Activated T-helper 17 cell treated with anti-CD3 and anti-CD28 coated beads, Interleukin-2, amount 50 U/mL, for 72 hours (primary cell): ENCODE results near the gene MEI1. TPM values are rescaled to one million over a fixed set of nuclear protein-coding genes. Genes with fewer than 3 reads are reported as not detected.
"Not testable (repeated sequence)": the region's sequence is repeated elsewhere in the genome, so short reads cannot be mapped to it uniquely, and the experiment has no call there.

ENCODE experiments used
- ATAC-seq: fragments of 150-1000 bp; cut with Tn5 transposase; replicated peaks from 2 replicates; pipeline ENCODE4 v1.10.0; 2021; ENCODE audit warnings: mild to moderate bottlenecking, moderate library complexity
- H3K27ac Mint-ChIP-seq: one replicate; pipeline ENCODE4 v1.8.0; 2022; ENCODE audit warnings: mixed read lengths
- H3K27me3 Mint-ChIP-seq: one replicate; pipeline ENCODE4 v1.8.0; 2022; ENCODE audit warnings: mixed read lengths
- H3K36me3 Mint-ChIP-seq: one replicate; pipeline ENCODE4 v1.8.0; 2022; ENCODE audit warnings: low read depth, mild to moderate bottlenecking, mixed read lengths
- H3K4me1 Mint-ChIP-seq: one replicate; pipeline ENCODE4 v1.8.0; 2022; ENCODE audit warnings: mixed read lengths
- H3K4me3 Mint-ChIP-seq: one replicate; pipeline ENCODE4 v1.8.0; 2022; ENCODE audit warnings: mild to moderate bottlenecking, mixed read lengths
- H3K9me3 Mint-ChIP-seq: one replicate; pipeline ENCODE4 v1.8.0; 2022; ENCODE audit warnings: mixed read lengths
- total RNA-seq, 2 donors: library from RNA; stranded (reverse); gene quantifications; one replicate each; pipeline ENCODE4 v1.2.3, GENCODE V29; 2022

The MEI1 gene
- total RNA-seq, 2 donors from 2014 or later, result 39.8 to 40.1 TPM

DNA sequence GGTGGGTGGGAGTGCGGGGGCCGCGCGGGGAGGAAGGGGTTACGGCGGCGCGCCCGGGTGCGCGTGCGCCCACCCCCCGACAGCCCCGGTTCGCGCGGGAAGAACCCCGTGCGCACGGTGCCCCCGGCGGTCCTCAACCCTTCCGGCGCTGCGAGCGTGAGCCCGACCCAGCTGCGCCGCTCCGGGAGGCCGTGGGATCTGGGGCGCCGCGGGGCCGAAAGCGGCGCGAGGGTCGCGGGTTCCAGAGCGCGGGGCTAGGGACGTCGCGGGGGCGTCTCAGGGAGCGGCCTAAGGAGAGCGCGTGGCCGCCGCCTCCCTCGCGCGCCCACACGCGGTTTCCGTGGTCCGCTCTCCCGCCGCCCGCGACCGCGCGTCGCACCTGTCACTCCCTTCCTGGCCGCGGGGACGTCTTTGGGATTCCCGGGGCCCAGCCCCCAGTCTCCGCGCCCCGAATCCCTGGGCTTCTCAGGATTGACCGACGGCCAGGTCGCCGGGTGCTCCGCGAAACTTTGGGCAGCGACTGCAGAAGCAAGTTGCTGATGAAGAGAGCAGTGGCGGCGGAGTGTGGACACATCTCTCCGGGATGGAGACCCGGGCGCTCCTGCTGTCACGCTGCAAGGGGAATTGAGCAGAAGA is 134.2 kb downstream of the MEI1 start:
- Mint-ChIP-seq H3K36me3 (peaks cover 65% of the 10 kb centered on the region), H3K27ac (peak overlapping the region; percentile 90), H3K27me3 (no peaks in the 10 kb centered on the region), H3K4me1 (peaks cover 32% of the 10 kb centered on the region), H3K4me3 (peak overlapping the region; percentile 92), H3K9me3 (no peaks in the 10 kb centered on the region)
- peak; percentile 17 for ATAC-seq

DNA sequence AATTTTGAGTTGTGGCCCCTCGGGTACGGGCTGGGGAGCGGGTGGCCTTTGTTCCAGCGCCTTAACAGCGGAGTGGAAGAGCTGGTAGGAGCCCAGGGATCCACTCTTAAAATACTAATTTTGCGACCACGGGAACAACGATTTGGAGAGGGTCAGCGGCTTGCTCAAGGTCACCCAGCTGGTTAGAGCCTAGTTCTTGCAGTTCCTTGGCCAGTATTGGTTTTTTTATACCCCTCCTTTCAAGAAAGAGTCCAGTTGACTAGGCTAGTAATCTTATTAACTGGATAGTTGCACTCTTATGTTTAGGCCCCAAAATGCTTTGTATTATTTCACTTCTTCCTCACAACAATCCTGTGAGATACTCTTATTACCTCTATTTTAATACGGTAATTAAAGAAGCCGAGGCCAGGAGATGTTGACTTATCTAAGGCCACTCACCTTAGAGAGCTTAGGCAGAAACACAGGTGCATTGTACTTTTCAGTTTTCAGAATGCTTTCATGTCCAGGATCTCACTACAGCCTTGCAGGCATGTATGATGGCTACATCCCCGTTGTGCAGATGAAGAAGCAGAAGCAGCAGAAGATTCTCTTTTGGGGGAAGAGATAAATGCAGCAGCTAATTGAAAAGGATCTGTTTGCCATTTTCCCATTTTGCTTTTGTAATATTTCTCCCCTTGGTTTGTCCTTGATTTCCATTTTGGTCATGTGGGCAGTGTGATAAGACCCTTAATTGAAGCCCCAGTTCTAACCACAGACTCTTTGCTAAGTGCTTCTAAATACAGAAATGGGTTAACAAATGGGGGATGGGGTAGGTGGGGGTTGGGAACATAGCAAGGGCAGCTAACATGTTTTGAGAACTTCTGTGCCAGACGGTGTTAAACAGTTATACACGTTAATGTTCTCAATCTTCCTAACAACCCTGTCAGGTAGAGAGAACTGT is 135.0 kb downstream of the MEI1 start:
- H3K36me3 Mint-ChIP-seq, result peaks cover 72% of the 10 kb centered on the region
- no peaks in the 10 kb centered on the region for H3K27me3 Mint-ChIP-seq
- H3K9me3 Mint-ChIP-seq, result no peaks in the 10 kb centered on the region
- H3K4me1 Mint-ChIP-seq, result peaks cover 38% of the 10 kb centered on the region
- H3K27ac Mint-ChIP-seq, result peak overlapping the region; percentile 90
- peak overlapping the region; percentile 92 for H3K4me3 Mint-ChIP-seq
- no peak for ATAC-seq

DNA sequence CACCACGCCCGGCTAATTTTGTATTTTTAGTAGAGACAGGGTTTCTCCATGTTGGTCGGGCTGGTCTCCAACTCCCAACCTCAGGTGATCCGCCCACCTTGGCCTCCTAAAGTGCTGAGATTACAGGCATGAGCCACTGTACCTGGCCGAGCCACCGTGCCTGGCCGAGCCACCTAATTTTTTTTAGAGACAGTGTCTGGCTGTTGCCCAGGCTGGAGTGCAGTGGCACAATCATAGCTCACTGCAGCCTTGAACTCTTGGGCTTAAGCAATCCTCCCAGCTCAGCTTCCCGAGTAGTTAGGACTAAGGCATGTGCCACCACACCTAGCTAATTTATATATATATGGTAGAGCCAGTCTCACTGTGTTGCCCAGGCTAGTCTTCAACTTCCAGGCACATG is 136.2 kb downstream of the MEI1 start:
- peak overlapping the region; percentile 71 for H3K27ac Mint-ChIP-seq
- peak overlapping the region; percentile 43 for H3K4me3 Mint-ChIP-seq
- ATAC-seq, H3K9me3 Mint-ChIP-seq, H3K27me3 Mint-ChIP-seq: not testable (repeated sequence)
- H3K36me3 Mint-ChIP-seq, result peaks cover 84% of the 10 kb centered on the region
- H3K4me1 Mint-ChIP-seq, result peaks cover 45% of the 10 kb centered on the region

DNA sequence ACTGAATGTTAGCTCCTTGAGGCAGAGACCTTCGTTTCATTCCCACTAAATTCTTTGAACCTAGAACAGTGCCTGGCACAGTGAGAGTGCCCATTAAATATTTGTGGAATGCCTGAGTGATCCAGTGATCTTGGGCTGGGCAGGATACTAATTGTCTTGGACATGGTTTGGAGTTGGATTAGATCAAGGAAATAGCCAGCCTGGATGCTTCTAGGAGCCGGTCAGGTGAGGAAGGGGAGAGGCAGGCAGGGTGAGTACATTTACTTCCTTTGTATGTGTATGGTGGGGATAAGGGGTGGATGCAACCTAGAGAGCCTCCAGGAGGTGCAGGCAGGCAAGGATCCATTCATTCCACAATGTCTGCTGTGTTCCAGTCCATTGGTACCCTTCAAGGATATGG is 137.2 kb downstream of the MEI1 start:
- no peaks in the 10 kb centered on the region for H3K27me3 Mint-ChIP-seq
- H3K36me3 Mint-ChIP-seq, result peaks cover 92% of the 10 kb centered on the region
- H3K27ac Mint-ChIP-seq, result peak overlapping the region; percentile 71
- peak overlapping the region; percentile 43 for H3K4me3 Mint-ChIP-seq
- peaks cover 46% of the 10 kb centered on the region for H3K4me1 Mint-ChIP-seq
- no peak for ATAC-seq
- H3K9me3 Mint-ChIP-seq, result no peaks in the 10 kb centered on the region

DNA sequence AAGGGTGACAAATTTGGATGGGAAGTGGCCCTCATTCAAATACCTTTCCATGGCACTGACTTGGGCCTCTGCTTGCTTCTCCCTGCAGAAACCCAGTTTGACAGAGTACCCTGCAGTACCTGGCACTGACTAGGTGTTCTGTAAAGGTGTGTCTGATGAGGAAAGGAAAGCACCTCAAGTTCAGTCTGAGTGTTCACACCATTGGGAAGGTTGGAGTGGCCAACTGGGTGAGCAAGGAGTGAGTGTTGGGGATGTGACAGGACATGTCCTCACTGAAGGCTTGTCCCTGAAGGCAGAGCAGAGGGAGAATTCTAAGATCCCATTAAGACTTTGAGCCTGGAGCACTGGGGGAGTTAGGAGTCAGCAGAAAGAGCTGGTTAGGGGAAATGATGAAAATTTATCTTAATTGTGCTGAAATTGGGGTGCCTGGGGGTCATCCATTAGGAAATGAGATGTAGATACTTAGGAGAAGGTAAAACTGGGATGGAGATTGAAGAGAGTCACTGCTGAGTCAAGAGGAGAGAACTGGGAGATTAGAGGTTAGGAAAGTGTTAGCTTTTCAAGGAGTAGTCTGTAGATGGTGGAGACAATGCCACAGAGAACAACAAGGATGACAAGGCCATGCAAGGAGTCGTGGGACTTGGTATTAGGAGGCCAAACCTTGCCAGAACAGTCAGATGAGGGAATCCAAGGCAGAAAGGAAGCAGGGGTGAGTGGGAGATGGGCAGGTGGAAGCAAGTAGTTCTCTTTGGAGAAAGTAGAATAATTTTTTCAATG is 139.7 kb downstream of the MEI1 start:
- peaks cover 95% of the 10 kb centered on the region for H3K36me3 Mint-ChIP-seq
- H3K9me3 Mint-ChIP-seq, result no peaks in the 10 kb centered on the region
- ATAC-seq, result no peak
- H3K27ac Mint-ChIP-seq, result peak overlapping the region; percentile 21
- H3K27me3 Mint-ChIP-seq, result no peaks in the 10 kb centered on the region
- peaks cover 56% of the 10 kb centered on the region for H3K4me1 Mint-ChIP-seq
- H3K4me3 Mint-ChIP-seq, result peak overlapping the region; percentile 34

DNA sequence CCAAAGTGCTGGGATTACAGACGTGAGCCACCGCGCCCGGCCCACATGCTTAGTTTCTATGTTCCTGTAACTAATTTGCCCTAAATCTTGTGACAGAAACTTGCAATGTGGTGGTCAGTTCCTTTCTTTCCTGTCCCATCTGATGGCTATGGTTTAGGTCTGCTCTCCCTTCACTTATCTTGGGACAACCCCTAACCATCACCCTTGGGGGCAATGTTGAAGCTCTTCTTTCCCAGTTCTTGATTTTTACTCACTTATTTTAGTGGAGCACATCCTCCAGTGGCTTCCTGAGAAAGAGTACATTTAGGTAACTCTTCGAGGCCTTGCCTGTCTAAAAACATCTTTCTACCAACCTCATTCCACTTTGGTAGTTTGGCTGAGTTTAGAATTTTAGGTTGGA is 140.9 kb downstream of the MEI1 start:
- Mint-ChIP-seq H3K9me3 (no peaks in the 10 kb centered on the region), H3K36me3 (peaks cover 94% of the 10 kb centered on the region), H3K4me1 (peaks cover 52% of the 10 kb centered on the region), H3K27me3 (no peaks in the 10 kb centered on the region), H3K4me3 (peak overlapping the region; percentile 39), H3K27ac (peak overlapping the region; percentile 74)
- ATAC-seq, result no peak

DNA sequence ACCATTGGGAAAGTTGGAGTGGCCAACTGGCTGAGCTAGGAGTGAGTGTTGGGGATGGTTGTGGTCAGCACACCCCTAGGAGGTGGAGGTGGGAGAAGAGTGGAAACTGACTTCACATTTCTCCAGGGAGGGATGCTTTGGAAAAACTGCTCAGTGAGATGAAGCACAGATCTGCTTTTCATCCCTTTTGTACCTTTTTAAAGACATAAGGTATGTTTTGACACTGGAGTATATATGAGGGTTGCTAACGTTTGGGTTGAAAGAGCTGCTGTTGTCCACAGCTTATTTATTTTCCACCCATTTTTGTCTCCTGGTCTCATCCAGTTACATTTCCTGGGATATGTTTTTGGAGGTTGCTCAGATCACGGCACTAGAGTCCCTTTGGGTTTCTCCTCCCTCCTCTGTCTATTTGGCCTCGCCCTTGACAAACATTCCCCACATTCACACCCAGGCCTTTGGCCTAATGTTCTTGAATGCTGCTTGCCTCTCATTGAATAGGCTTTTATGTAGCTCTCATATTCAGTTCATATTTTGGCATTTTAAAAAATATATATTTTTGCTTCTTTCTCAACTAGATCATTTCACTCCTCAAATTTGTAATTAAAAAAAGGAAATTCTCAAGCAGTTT is 141.9 kb downstream of the MEI1 start:
- peaks cover 94% of the 10 kb centered on the region for H3K36me3 Mint-ChIP-seq
- H3K27ac Mint-ChIP-seq, result peak overlapping the region; percentile 74
- no peaks in the 10 kb centered on the region for H3K9me3 Mint-ChIP-seq
- no peak for ATAC-seq
- H3K4me3 Mint-ChIP-seq, result peak overlapping the region; percentile 39
- no peaks in the 10 kb centered on the region for H3K27me3 Mint-ChIP-seq
- H3K4me1 Mint-ChIP-seq, result peaks cover 57% of the 10 kb centered on the region

DNA sequence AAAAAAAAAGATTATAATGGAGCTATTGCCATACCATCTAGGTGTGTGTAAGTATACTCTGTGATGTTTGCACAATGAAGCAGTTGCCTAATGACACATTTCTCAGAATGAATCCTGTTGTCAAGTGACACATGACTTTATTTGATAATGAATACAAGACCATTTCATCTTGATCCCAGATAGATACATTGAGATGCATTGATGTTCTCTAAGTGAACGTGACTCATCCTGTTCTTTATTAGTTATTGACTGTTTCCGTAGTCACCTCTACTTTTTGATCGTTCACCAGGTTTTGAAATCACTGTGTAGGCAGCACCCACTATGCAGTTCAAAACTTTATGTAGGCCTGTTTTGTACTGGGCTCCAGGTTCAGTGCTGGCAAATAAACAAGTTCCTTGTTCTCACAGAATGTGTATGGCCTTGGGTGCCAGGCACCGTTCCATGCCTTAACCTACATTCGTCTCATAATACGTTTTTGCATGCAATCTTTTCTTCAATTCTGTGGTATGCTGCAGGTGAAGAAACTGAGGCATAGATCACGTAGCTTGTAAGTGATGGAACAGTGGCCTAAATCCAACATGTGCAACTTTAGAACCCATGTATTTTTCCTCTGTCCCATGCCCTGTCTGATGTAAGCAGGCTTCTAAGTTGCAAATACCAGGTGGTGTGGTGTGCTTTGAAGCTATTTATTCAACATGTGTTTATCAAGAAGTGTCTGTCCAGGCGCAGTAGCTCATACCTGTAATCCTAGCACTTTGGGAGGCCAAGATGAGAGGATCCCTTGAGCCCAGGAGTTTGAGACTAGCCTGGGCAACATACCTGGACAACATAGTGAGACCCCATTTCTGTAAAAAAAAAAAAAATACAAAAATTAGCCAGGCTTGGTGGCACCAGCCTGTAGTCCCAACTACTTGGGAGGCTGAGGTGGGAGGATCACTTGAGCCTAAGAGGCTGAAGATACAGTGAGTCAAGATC is 144.0 kb downstream of the MEI1 start:
- Mint-ChIP-seq H3K27ac (peak overlapping the region; percentile 91), H3K4me1 (peaks cover 53% of the 10 kb centered on the region), H3K9me3 (no peaks in the 10 kb centered on the region), H3K36me3 (peaks cover 86% of the 10 kb centered on the region), H3K27me3 (no peaks in the 10 kb centered on the region), H3K4me3 (peak overlapping the region; percentile 71)
- peak; percentile 91 for ATAC-seq

DNA sequence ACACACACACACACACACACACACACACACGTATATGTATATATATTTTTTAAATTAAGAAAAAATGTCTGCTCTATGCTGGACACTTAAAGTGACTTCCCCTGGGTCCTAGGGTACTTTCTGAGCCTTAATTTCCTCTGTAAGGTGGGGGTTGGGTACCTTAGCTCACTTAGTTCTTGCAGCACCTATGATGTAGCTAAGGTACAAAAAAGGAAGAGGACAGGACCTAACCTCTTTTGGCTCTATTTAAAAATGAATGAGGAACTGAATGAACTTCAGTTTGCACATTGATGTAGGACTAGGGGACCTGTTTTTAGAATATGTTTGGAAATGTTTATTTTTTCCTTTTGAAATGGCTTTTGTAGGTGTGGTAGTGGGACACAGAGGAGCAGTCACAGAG is 144.7 kb downstream of the MEI1 start:
- peak overlapping the region; percentile 91 for H3K27ac Mint-ChIP-seq
- ATAC-seq, result no peak
- no peaks in the 10 kb centered on the region for H3K27me3 Mint-ChIP-seq
- no peaks in the 10 kb centered on the region for H3K9me3 Mint-ChIP-seq
- peak overlapping the region; percentile 38 for H3K4me3 Mint-ChIP-seq
- H3K4me1 Mint-ChIP-seq, result peaks cover 50% of the 10 kb centered on the region
- H3K36me3 Mint-ChIP-seq, result peaks cover 83% of the 10 kb centered on the region

DNA sequence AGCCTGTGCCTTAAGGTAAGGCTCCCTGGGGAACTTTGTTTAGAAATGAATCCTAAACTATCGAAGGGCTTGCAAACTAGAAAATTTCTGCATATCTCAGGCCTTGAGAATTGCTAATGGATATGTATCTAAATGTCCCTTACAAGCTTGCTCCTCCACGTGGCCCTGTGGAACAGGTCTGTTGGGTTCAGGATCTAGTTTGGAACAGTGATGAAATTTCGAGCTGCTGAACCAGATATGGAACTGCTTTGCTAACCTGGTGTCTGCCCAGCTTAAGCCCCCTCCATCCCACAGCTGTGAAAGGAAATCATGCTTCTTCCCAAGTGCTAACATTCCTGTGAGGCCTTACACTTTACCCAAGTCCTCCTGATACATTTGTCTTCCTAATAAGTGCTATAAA is 145.2 kb downstream of the MEI1 start:
- Mint-ChIP-seq H3K27me3 (no peaks in the 10 kb centered on the region), H3K27ac (peak overlapping the region; percentile 91), H3K4me3 (peak overlapping the region; percentile 38), H3K9me3 (no peaks in the 10 kb centered on the region), H3K36me3 (peaks cover 83% of the 10 kb centered on the region), H3K4me1 (peaks cover 46% of the 10 kb centered on the region)
- ATAC-seq, result no peak

DNA sequence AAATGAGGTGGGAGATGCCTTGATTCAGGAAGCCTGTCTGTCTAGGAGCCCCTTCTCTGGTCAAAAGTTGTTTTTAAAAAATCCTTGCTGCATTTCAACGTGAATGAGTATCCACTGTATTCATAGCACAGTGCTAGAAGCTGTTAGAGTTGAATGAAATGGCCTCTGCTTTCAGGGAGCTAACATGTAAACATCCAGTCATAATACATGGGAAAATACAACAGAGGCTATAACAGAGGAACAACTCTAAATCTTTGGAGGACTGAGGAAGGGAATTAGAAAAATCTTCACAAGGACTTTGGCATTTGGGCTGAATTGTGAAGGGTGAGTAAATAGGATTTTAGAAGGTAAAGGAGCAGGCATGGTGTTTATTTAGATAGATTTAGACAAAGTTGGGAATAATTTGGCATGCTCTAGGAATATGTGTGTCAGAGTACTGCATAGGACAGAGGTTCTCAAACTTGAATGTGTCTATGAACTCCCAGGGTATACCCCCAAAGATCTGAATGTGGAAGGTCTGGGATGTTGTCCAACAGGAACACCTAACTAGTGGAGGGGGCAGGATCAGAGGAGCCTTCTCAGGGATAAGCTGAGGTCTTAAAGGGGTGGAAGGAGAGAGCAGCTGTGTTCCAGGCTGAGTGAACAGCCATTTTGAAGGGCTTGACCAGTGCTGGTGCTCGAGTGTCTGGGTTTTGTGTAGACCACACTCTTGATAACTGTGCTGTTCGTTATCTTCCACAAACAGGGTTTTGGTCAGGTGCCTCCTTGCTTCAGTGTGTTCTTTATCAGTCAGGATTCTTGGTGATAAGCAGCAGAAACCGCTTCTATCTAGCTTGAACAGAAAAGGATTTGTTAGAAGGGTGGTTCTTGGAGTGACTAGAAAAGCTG is 146.3 kb downstream of the MEI1 start:
- Mint-ChIP-seq H3K4me3 (peak overlapping the region; percentile 8), H3K36me3 (peaks cover 78% of the 10 kb centered on the region), H3K4me1 (peaks cover 40% of the 10 kb centered on the region), H3K27me3 (no peaks in the 10 kb centered on the region), H3K27ac (peak overlapping the region; percentile 92), H3K9me3 (no peaks in the 10 kb centered on the region)
- ATAC-seq, result no peak

DNA sequence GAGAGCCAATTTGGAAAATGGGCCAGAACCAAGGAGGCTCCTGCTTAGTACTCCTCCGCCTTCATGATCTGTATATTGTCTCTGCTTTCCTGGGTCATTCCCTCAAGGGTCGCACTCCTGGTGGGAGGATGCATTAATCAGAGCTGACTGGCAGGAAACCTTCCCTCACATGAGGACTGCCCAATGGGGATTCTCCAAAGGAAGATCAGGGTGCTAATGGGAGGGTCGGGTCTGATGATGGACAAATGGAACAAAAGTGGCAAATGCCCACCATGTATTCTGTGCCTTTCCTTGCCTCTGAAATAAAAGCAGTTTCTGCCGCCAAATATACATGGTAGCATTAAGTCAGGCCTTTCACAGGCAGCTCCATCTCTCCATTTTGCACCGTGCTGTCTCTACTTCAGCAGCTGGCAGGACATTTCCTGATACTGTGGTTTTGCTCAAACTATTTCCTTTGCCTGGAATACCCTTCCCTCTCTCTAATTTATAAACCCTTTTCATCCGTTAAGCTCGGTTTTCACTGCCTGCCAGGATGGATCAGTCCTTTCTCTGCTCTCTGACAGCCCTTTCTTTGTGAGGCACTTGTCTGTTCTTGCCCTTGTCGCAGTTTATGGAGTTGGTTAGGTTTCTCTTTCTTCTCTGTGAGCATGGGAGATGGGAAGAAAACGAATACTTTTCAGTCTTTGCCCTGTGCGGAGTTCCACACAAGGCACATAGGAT is 147.1 kb downstream of the MEI1 start:
- peaks cover 37% of the 10 kb centered on the region for H3K4me1 Mint-ChIP-seq
- H3K27ac Mint-ChIP-seq, result peak overlapping the region; percentile 92
- no peak for ATAC-seq
- peaks cover 70% of the 10 kb centered on the region for H3K36me3 Mint-ChIP-seq
- peak overlapping the region; percentile 8 for H3K4me3 Mint-ChIP-seq
- H3K27me3 Mint-ChIP-seq, result no peaks in the 10 kb centered on the region
- H3K9me3 Mint-ChIP-seq, result no peaks in the 10 kb centered on the region
